ENCODE measurements around the gene MOK.

GRCh38 chr14:102264775-102265174, 40.2 kb downstream of the MOK start:
- TF ChIP-seq CTCF (IDR thresholded peaks at IDR 0.05; ENCODE audit: insufficient read depth, low read length, poor library complexity, severe bottlenecking) = no peak
- TF ChIP-seq EZH2phosphoT487 (conservative IDR thresholded peaks at IDR 0.05; ENCODE audit: low read length) = no peak

Measured in SU-DHL-6 (cell line).